ENCODE data around the gene E2F4. TPM values are rescaled to one million over a fixed set of nuclear protein-coding genes. Genes with fewer than 3 reads are reported as not detected.

E2F4 gene
- total RNA-seq, 2 donors from 2014 or later = 82.8 to 91.7 TPM

GRCh38 chr16:67206838-67207248, 14.9 kb downstream of the E2F4 start:
- ATAC-seq (replicated peaks in 1 of 2) = no peak
- no peaks in the 10 kb centered on the region for H3K9me3 Mint-ChIP-seq
- DNase-seq = no peak
- H3K4me3 Mint-ChIP-seq = no peak overlapping the region
- H3K27ac Mint-ChIP-seq = no peak overlapping the region
- no peaks in the 10 kb centered on the region for H3K36me3 Mint-ChIP-seq (ENCODE audit: insufficient read depth in 2 of 2)
- no peaks in the 10 kb centered on the region for H3K27me3 Mint-ChIP-seq (ENCODE audit: low read depth)
- no peaks in the 10 kb centered on the region for H3K4me1 Mint-ChIP-seq (ENCODE audit: low read depth)

DNA sequence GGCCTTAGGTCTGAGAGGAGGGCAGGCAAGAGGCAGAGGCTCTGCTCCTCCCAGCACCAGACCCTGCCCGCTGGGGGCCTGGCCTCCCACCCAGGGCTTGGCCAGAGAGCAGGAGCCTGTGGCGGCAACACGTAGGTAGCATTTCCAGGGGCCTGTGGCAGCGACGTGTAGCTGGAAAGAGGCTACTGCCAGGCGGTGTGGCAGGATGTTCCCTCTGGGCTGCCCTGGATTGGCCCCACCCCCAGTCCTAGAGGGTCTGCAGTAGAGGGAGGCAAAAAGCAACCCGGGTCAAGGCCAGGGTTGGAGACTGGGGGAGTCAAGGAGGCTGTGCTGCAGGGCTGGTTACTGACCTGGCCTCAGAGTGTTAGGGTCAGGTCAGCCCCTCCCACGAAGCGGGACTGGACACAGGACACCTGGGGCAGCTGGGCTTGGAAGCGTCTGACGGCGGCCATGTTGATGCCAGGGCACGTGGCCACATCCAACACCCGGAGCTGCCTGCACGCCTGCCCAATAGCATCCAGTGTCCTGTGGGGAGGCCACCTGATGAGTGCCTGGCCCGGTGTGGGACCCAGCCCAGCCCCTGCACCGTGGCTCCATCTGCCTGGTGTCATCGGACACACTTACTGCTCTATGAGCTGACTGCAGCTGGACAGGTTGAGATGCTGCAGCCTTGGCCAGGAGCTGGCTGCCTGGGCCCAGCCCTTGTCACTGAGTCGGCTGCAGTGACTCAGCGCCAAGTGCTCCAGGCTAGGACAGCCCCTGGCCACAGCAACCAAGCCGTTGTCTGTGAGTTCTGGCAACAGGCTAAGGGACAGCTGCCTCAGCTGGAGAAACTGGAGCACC, 15.5 kb downstream of the E2F4 start:
- H3K27me3 Mint-ChIP-seq (ENCODE audit: low read depth) = no peaks in the 10 kb centered on the region
- H3K4me1 Mint-ChIP-seq (ENCODE audit: low read depth) = no peaks in the 10 kb centered on the region
- H3K36me3 Mint-ChIP-seq (ENCODE audit: insufficient read depth in 2 of 2) = no peaks in the 10 kb centered on the region
- ATAC-seq (replicated peaks in 1 of 2) (no peak), DNase-seq (no peak)
- no peaks in the 10 kb centered on the region for H3K9me3 Mint-ChIP-seq
- H3K4me3 Mint-ChIP-seq = no peak overlapping the region
- no peak overlapping the region for H3K27ac Mint-ChIP-seq

DNA sequence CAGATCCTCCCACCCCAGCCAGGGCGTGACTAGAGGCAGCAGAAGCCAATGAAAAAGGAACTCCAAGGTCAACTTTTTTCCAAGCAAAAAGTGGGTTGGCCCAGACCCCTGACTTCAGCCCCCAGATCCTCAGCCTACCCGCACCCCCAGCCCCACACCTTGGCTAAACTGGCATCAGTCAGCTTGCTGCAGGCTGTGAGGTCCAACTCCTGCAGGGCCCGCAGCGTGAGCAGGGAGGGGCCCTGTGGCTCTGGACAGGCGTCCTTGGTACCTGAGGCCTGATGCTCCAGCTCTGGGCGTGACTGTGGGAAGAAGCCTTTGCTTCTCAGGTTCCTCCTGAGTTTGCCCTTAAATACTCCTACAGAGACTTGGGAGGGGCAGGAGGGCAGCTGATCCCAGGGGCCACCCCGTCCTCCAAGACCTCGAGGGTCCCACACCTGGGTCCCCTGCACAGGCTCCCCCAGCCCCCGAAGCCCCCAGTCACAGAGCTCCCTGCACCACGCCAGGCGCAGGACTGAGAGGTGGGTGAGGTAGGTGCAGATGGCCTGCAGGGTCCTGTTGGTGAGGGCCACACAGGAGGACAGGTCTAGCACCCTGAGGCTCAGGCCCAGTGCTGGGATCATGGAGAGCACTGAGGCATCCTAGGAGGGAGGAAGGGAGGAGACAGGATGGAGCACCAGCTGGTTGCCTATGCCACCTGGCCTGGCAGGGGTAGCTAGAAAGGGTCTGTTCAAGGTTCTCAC, 16.4 kb downstream of the E2F4 start:
- Mint-ChIP-seq H3K9me3 (no peaks in the 10 kb centered on the region), H3K4me3 (no peak overlapping the region), H3K27ac (no peak overlapping the region), H3K4me1 (ENCODE audit: low read depth) (no peaks in the 10 kb centered on the region), H3K36me3 (ENCODE audit: insufficient read depth in 2 of 2) (no peaks in the 10 kb centered on the region), H3K27me3 (ENCODE audit: low read depth) (no peaks in the 10 kb centered on the region)
- ATAC-seq (replicated peaks in 1 of 2) (no peak), DNase-seq (no peak)

DNA sequence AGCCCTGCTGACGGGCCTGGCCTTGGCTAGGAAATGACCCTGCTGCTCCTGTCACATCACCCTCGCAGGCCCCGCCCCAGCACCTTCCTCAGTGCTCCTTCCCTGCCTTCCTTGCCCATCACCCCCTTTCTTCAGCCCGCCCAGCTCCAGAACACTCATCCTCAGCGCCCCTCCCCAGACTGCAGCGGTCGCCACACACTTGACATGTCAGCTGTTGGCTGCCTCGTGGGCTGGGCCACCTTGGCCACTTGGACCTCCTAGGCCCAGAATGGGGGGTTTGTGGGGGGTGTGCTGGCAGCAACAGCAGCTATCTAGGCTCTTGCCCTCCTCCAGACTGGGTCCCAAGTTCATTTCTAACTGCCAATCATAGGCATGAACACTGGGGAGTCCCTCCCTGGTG, 17.6 kb downstream of the E2F4 start:
- DNase-seq = no peak

GRCh38 chr16:67210069-67210937, 18.3 kb downstream of the E2F4 start:
- no peak for DNase-seq
- H3K4me1 Mint-ChIP-seq (ENCODE audit: low read depth) = no peaks in the 10 kb centered on the region
- H3K27ac Mint-ChIP-seq = no peak overlapping the region
- H3K9me3 Mint-ChIP-seq = no peaks in the 10 kb centered on the region
- no peak overlapping the region for H3K4me3 Mint-ChIP-seq
- no peaks in the 10 kb centered on the region for H3K27me3 Mint-ChIP-seq (ENCODE audit: low read depth)
- H3K36me3 Mint-ChIP-seq (ENCODE audit: insufficient read depth in 2 of 2) = no peaks in the 10 kb centered on the region
- no peak for ATAC-seq (replicated peaks in 1 of 2)

More for the DNA sequence above, 17.6 kb downstream of the E2F4 start:
- no peaks in the 10 kb centered on the region for H3K4me1 Mint-ChIP-seq (ENCODE audit: low read depth)
- no peak overlapping the region for H3K4me3 Mint-ChIP-seq
- no peak overlapping the region for H3K27ac Mint-ChIP-seq
- H3K9me3 Mint-ChIP-seq = no peaks in the 10 kb centered on the region
- ATAC-seq (replicated peaks in 1 of 2) = no peak
- no peaks in the 10 kb centered on the region for H3K27me3 Mint-ChIP-seq (ENCODE audit: low read depth)
- no peaks in the 10 kb centered on the region for H3K36me3 Mint-ChIP-seq (ENCODE audit: insufficient read depth in 2 of 2)

GRCh38 chr16:67211674-67212073, 19.7 kb downstream of the E2F4 start:
- H3K9me3 Mint-ChIP-seq = no peaks in the 10 kb centered on the region
- no peaks in the 10 kb centered on the region for H3K27me3 Mint-ChIP-seq (ENCODE audit: low read depth)
- no peaks in the 10 kb centered on the region for H3K36me3 Mint-ChIP-seq (ENCODE audit: insufficient read depth in 2 of 2)
- H3K27ac Mint-ChIP-seq = no peak overlapping the region
- ATAC-seq (replicated peaks in 1 of 2) = no peak
- H3K4me3 Mint-ChIP-seq = no peak overlapping the region
- no peak for DNase-seq
- no peaks in the 10 kb centered on the region for H3K4me1 Mint-ChIP-seq (ENCODE audit: low read depth)

DNA sequence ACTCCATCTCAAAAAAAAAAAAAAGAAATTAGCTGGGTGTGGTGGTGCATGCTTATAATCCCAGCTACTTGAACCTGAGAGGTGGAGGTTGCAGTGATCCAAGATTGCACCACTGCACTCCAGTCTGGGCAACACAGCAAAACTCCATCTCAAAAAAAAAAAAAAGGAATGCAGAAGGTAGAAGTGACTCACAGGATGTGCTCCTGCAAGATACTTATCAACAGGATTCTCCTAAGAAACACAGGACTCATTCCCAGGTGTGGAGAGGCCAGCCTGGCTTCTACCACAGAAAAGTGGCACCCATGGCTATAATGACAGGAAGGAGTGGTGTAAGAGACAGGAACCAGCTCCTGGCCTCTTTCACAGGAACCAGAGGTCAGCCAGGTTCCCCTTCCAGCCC, 20.8 kb downstream of the E2F4 start:
- Mint-ChIP-seq H3K4me1 (ENCODE audit: low read depth) (no peaks in the 10 kb centered on the region), H3K36me3 (ENCODE audit: insufficient read depth in 2 of 2) (no peaks in the 10 kb centered on the region), H3K27ac (no peak overlapping the region), H3K9me3 (no peaks in the 10 kb centered on the region), H3K4me3 (no peak overlapping the region), H3K27me3 (ENCODE audit: low read depth) (no peaks in the 10 kb centered on the region)
- no peak for ATAC-seq (replicated peaks in 1 of 2)
- no peak for DNase-seq

GRCh38 chr16:67213197-67214019, 21.5 kb downstream of the E2F4 start:
- Mint-ChIP-seq H3K4me3 (no peak overlapping the region), H3K4me1 (ENCODE audit: low read depth) (no peaks in the 10 kb centered on the region), H3K27me3 (ENCODE audit: low read depth) (no peaks in the 10 kb centered on the region), H3K27ac (no peak overlapping the region), H3K36me3 (ENCODE audit: insufficient read depth in 2 of 2) (no peaks in the 10 kb centered on the region), H3K9me3 (no peaks in the 10 kb centered on the region)
- ATAC-seq (replicated peaks in 1 of 2) (no peak), DNase-seq (no peak)

- no peaks in the 10 kb centered on the region for H3K4me1 Mint-ChIP-seq (ENCODE audit: low read depth)
- H3K27me3 Mint-ChIP-seq (ENCODE audit: low read depth) = no peaks in the 10 kb centered on the region
Measured at GRCh38 chr16:67215706-67216105, 23.8 kb downstream of the E2F4 start.

DNA sequence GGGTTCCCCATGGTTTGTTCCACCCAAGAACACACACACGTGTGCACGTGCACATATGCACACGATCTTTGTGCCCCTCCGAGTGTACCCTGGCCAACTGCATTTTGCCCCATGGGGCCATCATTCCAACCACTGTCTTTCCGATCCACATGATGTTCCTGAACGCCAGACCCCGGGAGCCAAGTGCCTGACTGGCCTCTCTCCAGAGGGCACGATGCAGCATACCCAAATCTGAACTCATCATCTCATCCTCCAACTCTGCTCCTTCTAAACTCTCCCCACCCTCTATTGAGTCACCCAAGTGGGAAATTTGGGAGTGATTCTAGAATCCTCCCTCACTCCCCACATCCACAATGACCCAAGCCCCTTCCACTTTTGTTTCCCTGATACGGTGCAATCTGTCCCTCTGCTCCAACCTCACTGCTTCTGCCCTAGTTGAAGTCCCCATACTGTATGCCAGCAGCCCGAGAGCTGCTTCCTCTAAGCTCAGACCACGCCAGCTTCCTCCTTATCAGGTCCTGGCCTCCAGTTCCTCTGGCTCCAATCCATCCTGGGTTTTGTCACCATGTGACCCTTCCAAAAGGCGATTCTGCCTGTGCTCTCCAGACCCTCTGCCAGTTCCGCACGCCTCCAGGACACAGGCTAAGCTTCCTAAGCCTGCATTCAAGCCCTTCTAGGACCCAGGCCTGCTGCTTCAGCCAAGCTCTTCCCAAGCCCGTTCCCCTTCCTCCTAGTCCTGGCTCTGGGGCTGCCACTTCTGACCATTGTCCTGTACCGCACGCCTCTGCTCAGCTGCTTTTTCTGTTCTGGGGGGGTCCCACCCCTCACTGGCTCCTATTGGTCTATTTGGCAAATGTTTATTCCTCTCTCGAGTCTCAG, 24.9 kb downstream of the E2F4 start:
- DNase-seq = no peak
- ATAC-seq (replicated peaks in 1 of 2) = no peak
- no peak overlapping the region for H3K27ac Mint-ChIP-seq
- H3K4me1 Mint-ChIP-seq (ENCODE audit: low read depth) = no peaks in the 10 kb centered on the region
- no peak overlapping the region for H3K4me3 Mint-ChIP-seq
- H3K27me3 Mint-ChIP-seq (ENCODE audit: low read depth) = no peaks in the 10 kb centered on the region
- no peaks in the 10 kb centered on the region for H3K9me3 Mint-ChIP-seq
- H3K36me3 Mint-ChIP-seq (ENCODE audit: insufficient read depth in 2 of 2) = peaks cover 0 to 2% of the 10 kb centered on the region in 2 donors

More at GRCh38 chr16:67215706-67216105, 23.8 kb downstream of the E2F4 start:
- Mint-ChIP-seq H3K27ac (no peak overlapping the region), H3K36me3 (ENCODE audit: insufficient read depth in 2 of 2) (no peaks in the 10 kb centered on the region), H3K4me3 (no peak overlapping the region), H3K9me3 (no peaks in the 10 kb centered on the region)
- ATAC-seq (replicated peaks in 1 of 2) = no peak
- no peak for DNase-seq

DNA sequence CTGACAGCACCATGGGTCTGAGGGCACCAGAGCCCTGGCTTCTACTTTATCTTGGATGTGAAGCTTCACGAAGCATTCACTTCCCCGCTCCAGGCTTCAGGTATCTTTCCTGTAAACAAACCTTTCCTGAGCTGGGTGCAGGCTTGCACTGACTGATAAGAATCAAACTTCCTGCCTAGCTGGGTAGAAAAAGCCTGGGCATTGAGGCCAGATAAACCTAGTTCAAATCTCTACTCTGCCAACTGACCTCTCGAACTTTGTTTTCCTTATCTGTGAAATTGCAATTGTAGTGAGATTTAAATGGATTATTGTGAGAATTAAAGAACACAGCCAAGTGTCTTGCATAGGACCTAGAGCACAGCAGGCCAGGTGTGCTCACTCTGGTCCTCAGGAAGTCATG, 32.0 kb downstream of the E2F4 start:
- ATAC-seq (replicated peaks in 1 of 2) = no peak
- peak overlapping the region; percentile 20 for H3K27ac Mint-ChIP-seq
- H3K9me3 Mint-ChIP-seq = no peaks in the 10 kb centered on the region
- H3K4me1 Mint-ChIP-seq (ENCODE audit: low read depth) = peaks cover 46% of the 10 kb centered on the region
- H3K36me3 Mint-ChIP-seq (ENCODE audit: insufficient read depth in 2 of 2) = peaks cover 2 to 5% of the 10 kb centered on the region in 2 donors
- no peak for DNase-seq
- no peak overlapping the region for H3K4me3 Mint-ChIP-seq
- H3K27me3 Mint-ChIP-seq (ENCODE audit: low read depth) = no peaks in the 10 kb centered on the region

All from activated T-cell treated with anti-CD3 and anti-CD28 coated beads, Interleukin-2, amount 50 U/mL, for 72 hours (primary cell).